Cardiac septum (tissue), 1 donor: ENCODE measurements around the gene APOBEC4. TPM values are rescaled to one million over a fixed set of nuclear protein-coding genes. Genes with fewer than 3 reads are reported as not detected.
"Not testable (repeated sequence)": the region's sequence is repeated elsewhere in the genome, so short reads cannot be mapped to it uniquely, and the experiment has no call there.

ENCODE experiments used
- DNase-seq: peaks from one replicate; pipeline ENCODE4 v3.0.0-alpha.2; 2020; ENCODE audit warnings: low spot score
- intact Hi-C: fragments of 100-400 bp; cut with DNase I; formaldehyde crosslinking; loops from one replicate; pipeline ENCODE4 v1.14.0; 2022
- total RNA-seq: library from RNA; stranded (reverse); fragmentation: NEBNext Ultra II Directional; extraction: Animal tissue kit (Norgen Biotek cat#: 25700); gene quantifications from one replicate; pipeline ENCODE4 v1.2.1, GENCODE V29; 2021
- donor health status: DM: no; HTN: no; CAD: no.

APOBEC4 gene
- total RNA-seq, 1 donor from 2014 or later: not detected

DNA sequence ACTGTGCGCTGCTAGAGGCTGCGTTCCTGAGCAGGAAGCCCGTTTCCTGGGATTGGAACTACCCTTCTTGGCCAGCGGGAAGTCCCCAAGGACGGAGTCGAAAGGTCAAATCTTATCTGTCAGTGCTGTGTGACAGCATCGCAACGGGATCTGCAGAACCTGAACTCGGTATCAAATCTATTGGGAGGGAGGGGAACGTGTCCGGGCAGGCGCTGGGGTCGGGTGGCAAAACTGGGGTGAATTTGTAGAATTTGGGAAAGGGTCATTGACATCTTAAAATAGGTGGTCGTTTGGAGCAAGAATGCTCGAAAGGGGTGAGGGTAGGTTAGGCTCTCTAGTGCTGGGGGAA is 16.8 kb downstream of the APOBEC4 start:
- no peak for DNase-seq
- intact Hi-C loops: no loop called here

- peak; percentile 99 for DNase-seq
- intact Hi-C loops: loop anchor here (2.0 kb wide), 1 partner anchor 163 kb away; the partner anchor contains the start of gene SMG7
Measured at GRCh38 chr1:183635606-183636333, 17.3 kb downstream of the APOBEC4 start, which contains the start of gene ARPC5. Gene ARPC5, minus strand, starts transcription at chr1:183635783. Its CDS starts 124 bp downstream, at chr1:183635659.

DNA sequence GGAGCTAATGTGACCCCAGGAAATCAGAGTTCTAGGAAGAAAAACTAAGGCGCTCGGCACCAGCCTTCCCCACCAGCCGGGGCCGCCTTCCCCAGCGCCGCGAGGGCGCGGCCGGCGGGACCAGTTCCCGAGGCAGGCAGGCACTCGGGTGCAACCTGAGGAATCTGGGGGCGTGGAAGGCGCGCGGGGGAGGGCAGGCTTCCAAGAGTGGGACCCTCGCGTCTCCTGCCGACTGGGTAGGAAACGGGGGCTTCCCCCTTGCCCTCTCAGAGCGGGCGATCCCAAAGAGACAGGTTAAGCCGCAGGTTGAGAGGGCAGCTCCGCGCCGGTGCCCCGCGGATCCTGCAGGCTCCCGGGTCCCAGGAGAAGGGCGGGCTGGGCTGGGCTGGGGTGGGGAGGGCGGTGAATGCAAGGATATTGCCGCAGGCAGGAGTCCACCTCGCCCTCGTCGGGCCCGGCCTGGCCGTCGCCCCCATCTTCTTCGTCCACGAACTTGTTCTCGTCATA is 18.0 kb downstream of the APOBEC4 start:
- intact Hi-C loops: loop anchor here (2.0 kb wide), 1 partner anchor 162 kb away; the partner anchor contains the start of gene SMG7
- peak; percentile 78 for DNase-seq

DNA sequence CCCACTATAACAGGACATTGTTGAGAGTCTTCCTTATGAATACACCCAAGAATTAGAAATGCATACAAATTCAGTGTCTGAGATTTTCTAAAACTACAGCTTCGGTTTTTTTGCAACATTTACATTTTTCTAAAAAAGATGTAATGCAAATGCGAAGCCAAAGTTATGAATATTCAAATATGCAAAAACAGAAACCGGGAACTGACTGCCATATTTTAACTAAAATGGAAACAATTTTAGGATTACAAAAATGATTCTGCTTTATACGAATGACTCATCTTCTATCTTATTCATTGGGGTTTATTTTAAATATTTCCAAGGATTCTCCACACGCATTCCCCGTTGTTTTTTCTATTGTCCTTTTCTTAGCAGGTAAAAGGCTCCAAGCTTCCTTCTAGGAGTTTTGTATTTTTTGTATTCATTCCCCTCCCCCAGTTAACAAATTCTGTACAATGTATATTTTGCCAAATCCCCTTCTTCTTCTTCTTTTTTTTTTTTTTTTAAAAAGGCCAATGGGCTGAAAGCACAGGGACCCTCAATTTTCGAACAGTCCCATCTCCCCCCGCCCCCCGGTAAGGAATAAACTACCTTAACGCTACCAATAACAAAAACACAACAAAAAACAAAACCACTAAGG is 18.6 kb downstream of the APOBEC4 start:
- no peak for DNase-seq
- intact Hi-C loops: loop anchor here (2.0 kb wide), 1 partner anchor 162 kb away; the partner anchor contains the start of gene SMG7

DNA sequence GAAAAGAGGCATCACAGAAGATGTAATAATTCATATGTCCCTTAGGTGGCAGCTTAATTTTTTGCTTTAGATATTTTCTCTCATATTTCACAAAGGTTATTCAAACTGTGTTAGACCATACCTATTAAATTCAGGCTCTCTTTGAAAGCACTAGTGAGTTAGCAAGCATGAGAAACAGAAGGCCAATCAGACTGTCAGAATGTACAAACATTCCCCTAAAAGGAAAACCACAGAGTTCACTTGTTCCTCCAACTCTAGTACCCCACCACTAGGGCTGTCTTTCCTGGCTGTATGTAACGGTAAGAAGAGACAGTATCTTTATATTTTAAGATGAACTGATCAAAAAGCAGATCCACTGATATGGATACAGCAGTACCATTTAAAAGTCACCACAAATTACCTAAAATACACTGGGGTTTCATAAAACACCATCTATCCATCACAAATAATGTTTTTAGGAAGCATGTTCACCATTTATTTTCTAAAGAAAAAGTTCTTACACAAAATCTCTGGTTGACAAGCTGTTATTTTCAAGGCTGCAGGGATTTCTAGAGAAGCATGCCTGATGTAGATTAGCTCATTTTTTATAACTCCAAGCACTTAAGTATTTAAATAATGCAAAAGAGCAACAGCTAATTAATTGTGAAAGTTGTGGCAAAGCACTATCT is 19.3 kb downstream of the APOBEC4 start:
- intact Hi-C loops: loop anchor here (2.0 kb wide), 1 partner anchor 161 kb away; the partner anchor contains the start of gene SMG7
- no peak for DNase-seq

- intact Hi-C loops: no loop called here
Measured at GRCh38 chr1:183632964-183633363, 20.2 kb downstream of the APOBEC4 start.

GRCh38 chr1:183632114-183632513 is 21.0 kb downstream of the APOBEC4 start:
- DNase-seq: no peak
- intact Hi-C loops: no loop called here

More at GRCh38 chr1:183632964-183633363, 20.2 kb downstream of the APOBEC4 start:
- DNase-seq: no peak

DNA sequence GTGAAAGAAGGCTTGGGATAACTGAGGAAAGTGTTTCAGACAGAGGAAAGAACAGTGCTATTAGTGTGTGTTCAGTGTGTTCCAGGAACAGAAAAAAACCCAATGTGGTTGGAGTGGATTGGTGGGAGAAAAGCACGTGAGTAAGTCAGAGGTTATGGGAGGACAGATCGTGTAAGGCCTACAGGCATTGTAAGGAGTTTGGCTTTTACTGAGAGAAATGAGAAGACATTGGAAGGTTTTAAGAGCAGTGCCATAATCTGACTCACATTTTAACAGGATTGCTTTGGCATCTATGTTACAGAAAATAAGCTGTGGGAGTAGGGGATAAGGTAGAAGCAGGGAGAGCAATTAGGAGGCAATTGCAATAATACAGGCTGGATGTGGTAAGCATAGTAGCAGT is 22.4 kb downstream of the APOBEC4 start:
- intact Hi-C loops: no loop called here
- DNase-seq: no peak

DNA sequence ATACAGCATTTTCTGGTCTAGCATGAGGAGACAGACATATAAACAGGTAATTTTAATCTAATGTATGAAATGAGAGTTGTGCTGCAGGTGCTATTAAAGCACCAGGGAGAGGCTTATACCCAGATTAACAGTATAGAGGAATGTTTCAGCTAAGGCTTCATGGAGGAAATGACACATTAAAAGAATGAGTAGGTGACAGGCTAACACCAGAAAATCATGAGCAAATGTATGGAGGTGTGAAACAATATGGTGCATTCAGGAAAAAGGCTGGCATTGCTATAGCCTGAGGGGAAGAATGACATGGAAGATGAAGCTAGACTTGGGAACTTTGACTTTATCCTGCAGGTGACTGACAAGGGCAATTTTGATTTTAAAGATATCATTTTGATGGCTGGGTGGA is 24.6 kb downstream of the APOBEC4 start:
- intact Hi-C loops: no loop called here
- no peak for DNase-seq

GRCh38 chr1:183626236-183626635 is 26.9 kb downstream of the APOBEC4 start:
- DNase-seq, intact Hi-C loops: not testable (repeated sequence)

DNA sequence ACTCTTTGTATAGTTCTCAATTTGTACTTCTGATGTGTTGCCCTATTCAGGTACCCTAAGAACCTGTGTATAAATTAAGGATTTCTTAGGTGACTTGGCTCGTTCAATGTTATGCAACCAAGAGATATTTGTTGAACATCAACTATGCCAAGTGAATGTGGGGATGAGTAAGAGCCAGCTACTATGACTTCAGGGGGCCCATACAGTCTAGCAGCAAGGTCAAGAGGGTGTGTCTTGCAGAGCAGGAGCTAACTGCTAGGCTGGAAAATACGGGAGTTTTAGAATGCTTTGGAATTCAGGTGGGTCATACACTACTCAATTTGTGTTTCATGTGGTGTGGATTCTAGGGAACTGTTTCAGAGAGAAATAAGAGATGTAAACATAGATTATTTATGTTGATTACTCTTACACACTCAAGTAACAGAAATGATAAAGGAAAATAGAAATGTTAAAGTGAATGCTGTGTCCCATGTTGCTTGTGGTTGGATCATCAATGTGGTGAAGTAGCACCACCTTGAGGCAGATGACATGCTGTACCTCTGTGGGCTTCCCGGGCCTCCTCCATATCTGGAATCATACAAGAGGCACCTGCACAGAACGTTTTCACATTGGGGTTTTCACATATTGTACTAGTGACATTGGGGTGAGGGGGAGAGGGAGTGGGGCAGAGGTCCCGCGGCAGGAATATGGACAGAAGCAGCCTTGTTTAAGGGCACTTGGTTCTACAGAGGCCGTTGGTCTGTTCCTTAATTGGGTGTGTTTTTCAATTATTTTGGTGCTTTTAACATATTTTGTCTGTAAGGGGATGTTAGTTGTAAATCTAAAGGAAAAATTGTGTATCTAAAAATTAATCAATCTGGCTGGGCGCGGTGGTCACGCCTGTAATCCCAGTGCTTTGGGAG is 30.0 kb downstream of the APOBEC4 start:
- intact Hi-C loops: loop anchor here (5.0 kb wide), 1 partner anchor 341 kb away; no protein-coding TSS in a partner anchor
- no peak for DNase-seq

- intact Hi-C loops: loop anchor here (5.0 kb wide), 1 partner anchor 340 kb away; no protein-coding TSS in a partner anchor
Measured at GRCh38 chr1:183622013-183622412, 31.1 kb downstream of the APOBEC4 start.

DNA sequence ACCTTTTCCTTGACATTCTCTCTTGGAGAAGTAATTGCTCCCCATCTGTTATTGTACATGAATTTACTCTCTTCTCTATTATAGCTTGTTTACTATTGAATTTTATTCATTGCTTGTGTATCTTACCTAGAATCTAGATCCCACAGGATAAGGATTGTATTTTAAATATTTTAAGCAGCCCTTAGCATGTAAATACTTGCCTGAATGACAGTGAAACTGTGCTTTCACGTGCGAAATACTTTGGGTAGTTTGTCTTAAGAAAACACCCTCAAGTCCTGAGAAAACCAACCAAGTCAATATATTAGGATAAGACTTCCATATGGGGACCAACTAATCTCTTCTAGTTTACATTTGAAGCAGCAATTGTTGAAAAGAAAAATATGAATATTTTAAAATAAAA is 32.8 kb downstream of the APOBEC4 start:
- intact Hi-C loops: loop anchor here (5.0 kb wide), 1 partner anchor 338 kb away; no protein-coding TSS in a partner anchor
- DNase-seq: no peak

More at GRCh38 chr1:183622013-183622412, 31.1 kb downstream of the APOBEC4 start:
- DNase-seq: no peak

DNA sequence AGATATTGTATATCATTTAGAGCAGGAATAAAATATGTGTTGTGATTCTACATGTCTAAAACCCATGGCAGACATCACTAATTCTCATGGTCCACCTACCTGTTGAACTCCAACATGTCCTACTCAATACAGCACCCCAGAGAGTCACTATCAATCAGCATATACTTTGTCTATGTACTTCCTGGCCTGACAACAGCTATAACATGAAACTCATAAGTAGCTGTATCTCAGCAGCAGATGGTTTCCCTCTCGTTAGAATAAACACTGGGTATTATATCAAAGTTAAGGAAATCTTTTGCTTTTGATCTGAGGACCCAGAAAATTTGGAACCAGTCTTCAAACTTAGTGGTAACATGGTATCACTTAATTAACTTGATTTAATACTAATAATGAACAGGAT is 33.3 kb downstream of the APOBEC4 start:
- intact Hi-C loops: loop anchor here (5.0 kb wide), 1 partner anchor 337 kb away; no protein-coding TSS in a partner anchor
- DNase-seq: no peak

DNA sequence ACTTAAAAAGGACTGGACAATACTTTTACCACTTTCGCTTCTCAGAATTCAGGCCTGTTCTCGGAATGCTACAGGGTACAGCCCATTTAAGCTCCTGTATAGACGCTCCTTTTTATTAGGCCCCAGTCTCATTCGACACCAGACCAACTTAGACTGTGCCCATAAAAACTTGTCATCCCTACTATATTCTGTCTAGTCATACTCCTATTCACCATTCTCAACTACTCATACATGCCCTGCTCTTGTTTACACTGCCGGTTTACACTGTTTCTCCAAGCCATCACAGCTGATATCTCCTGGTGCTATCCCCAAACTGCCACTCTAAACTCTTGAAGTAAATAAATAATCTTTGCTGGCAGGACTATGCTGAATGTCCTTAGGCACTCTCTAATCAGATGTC is 34.9 kb downstream of the APOBEC4 start:
- intact Hi-C loops: not testable (repeated sequence)

DNA sequence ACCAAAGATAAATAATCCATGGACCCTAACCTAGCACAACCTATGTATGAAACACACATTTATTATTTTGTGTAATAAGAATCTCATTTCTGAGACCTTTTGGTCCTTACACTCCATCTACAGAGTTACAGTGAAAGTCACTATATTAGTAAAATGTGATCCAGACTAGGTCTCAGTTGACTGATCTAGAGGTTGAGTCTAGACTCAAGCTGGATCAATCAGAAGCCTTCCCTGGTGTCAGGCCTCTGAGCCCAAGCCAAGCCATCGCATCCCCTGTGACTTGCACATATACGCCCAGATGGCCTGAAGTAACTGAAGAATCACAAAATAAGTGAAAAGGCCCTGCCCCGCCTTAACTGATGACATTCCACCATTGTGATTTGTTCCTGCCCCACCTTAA is 40.1 kb downstream of the APOBEC4 start:
- DNase-seq, intact Hi-C loops: not testable (repeated sequence)

More for the DNA sequence above, 34.9 kb downstream of the APOBEC4 start:
- not testable (repeated sequence) for DNase-seq

DNA sequence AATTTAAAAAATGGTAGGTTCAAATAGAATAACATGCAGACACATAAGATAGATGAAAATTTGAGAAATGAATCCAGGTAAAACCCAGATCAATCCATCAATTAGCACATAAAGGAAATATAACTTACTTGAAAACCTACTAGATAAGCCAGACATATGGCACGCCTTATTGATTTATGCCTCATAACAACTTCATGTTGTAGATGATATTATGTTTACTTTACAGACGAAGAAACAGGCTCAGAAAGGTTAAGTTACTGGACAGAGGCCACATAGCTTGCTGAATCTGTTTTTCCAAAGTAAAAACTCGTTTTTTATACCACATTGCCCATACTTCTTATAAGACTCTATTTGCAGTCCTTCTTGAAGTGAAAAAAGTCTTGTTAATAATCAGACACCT is 40.7 kb downstream of the APOBEC4 start:
- intact Hi-C loops: no loop called here
- no peak for DNase-seq

DNA sequence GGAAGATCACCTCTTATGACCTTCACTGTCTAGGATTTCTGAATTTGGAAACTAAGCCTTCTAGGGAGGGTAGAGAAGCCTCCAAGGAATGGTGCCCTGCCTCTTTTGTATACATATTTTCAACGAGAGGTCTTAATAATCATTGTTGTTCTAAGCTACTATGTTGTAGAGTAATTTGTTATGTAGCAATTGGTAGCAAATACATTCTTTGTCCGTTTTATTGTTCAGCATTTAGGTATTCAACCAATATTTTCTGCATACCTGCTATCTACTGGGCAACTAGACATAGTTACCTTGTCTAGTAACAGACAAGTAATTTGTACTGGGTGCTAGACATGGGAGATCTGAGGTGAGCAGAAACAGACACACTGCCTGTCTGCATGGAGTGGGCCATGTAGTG is 42.1 kb downstream of the APOBEC4 start:
- DNase-seq: no peak
- intact Hi-C loops: no loop called here
